ENCODE results near the gene HLA-B. TPM values are rescaled to one million over a fixed set of nuclear protein-coding genes. Genes with fewer than 3 reads are reported as not detected.

HLA-B gene
- total RNA-seq, 1 donor from 2014 or later: 3,580 TPM

DNA sequence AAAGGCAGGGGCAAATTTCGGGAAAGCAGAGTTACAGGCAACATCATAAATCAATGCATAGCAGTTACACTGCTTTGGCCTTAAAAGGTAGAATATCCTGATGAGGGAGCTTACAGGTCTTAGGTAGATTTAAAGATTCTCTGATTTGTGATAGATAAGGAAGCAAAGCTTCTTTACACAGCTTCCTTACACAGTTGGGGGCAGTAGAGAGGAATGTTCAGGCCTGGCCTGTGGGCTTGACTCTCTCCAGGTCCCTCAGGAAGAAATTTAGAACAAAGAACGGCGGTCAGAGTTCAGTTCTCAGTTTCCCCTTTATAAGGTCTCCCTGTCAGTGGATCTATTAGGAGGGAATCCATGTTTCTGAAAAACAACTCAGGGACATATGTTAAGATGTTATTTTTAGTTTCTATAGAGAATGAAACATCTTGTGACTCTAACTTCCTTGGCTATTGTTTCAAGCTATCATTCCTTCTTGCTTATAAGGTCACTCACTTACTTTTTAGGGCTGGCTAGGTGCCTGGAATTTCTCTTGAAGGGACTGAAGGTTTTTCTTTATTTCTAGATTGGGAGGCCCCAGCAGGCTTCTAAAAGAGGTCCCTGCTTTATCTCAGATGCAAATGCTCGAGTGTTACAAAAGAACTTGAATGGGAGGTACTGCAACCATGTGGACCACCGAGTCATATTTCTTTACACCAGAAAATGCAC, 11.8 kb downstream of the HLA-B start:
- Mint-ChIP-seq H3K27ac (no peak overlapping the region), H3K4me3 (ENCODE audit: low read depth) (no peak overlapping the region), H3K4me1 (ENCODE audit: low read depth) (peaks cover 2% of the 10 kb centered on the region), H3K27me3 (ENCODE audit: low read depth) (peaks cover 13% of the 10 kb centered on the region), H3K36me3 (ENCODE audit: low read depth) (no peaks in the 10 kb centered on the region), H3K9me3 (peaks cover 14% of the 10 kb centered on the region)
- DNase-seq (ENCODE audit: low spot score): no peak
- intact Hi-C loops (cut with micrococcal nuclease): no loop called here

DNA sequence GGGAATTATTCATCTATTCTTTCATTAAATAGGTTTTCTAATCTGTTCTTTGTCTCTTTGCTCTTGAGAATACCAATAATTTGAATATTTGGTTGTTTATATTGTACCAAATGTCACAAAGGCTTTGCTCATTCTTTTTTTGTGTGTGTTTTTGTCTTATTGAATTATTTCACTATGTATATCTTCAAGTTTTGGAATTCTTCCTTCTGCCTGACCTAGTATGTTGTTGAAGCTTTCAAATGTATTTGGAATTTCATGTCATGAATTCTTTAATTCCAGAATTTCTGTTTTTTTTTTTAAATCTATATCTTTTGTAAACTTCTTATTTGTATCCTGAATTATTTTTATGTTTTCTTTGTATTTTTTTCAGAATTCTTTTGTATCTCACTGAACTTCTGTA, 16.8 kb downstream of the HLA-B start:
- Mint-ChIP-seq H3K27ac (no peak overlapping the region), H3K27me3 (ENCODE audit: low read depth) (peaks cover 11% of the 10 kb centered on the region), H3K4me3 (ENCODE audit: low read depth) (no peak overlapping the region), H3K4me1 (ENCODE audit: low read depth) (no peaks in the 10 kb centered on the region), H3K36me3 (ENCODE audit: low read depth) (peaks cover 27% of the 10 kb centered on the region), H3K9me3 (peaks cover 61% of the 10 kb centered on the region)
- DNase-seq (ENCODE audit: low spot score): no peak
- intact Hi-C loops (cut with micrococcal nuclease): no loop called here

DNA sequence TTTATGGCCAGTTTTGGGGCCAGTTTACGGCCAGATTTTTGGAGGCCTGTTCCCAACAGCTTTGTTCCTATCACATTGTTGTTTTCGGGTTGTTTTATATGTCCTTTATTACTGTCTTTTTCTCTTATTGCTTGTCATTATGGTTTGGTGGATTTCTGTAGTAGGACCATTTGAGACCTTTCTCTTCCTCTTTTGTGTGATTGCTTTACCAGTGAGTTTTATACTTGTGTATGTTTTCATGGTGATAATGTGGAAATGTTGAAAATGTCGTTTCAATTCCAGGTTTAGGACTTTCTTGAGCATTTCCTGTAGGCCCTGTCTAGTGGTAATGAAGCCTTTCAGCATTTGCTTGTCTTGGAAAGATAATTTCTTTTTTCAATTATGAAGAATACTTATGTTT, 17.8 kb downstream of the HLA-B start:
- intact Hi-C loops (cut with micrococcal nuclease): no loop called here
- Mint-ChIP-seq H3K4me1 (ENCODE audit: low read depth) (no peaks in the 10 kb centered on the region), H3K4me3 (ENCODE audit: low read depth) (no peak overlapping the region), H3K27me3 (ENCODE audit: low read depth) (peaks cover 7% of the 10 kb centered on the region), H3K9me3 (peaks cover 71% of the 10 kb centered on the region), H3K27ac (no peak overlapping the region), H3K36me3 (ENCODE audit: low read depth) (peaks cover 33% of the 10 kb centered on the region)
- DNase-seq (ENCODE audit: low spot score): no peak

DNA sequence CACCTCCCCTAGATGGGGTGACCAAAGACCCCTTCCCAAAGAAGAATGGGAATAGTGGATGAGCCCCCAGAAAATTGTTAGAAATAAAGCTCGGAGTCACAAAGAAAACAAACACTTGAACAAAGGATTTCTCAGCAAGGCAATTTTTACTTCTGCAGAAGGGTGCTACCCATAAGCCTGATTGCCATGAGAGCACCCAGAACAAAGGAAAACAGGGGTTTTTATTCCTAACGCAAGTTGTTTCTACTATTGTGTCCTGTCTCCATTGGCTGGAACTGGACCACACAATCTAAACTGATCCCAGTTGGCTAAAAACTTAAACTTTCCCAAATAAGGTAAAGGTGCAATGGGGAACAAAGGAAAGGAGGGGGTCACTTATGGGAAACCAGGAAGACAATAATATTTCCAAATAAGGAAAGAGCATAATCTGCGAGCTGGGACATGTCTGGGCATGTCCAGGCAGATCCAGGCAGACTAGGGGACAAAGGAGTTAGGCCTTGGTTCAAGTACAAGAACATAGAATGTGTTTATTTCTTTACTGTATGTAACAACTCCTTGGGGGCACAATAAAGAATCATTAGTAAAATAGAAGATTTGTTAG, 20.0 kb downstream of the HLA-B start:
- DNase-seq (ENCODE audit: low spot score): no peak
- intact Hi-C loops (cut with micrococcal nuclease): no loop called here
- Mint-ChIP-seq H3K27me3 (ENCODE audit: low read depth) (no peaks in the 10 kb centered on the region), H3K36me3 (ENCODE audit: low read depth) (peaks cover 33% of the 10 kb centered on the region), H3K4me3 (ENCODE audit: low read depth) (no peak overlapping the region), H3K9me3 (peaks cover 87% of the 10 kb centered on the region), H3K27ac (no peak overlapping the region), H3K4me1 (ENCODE audit: low read depth) (peaks cover 15% of the 10 kb centered on the region)

DNA sequence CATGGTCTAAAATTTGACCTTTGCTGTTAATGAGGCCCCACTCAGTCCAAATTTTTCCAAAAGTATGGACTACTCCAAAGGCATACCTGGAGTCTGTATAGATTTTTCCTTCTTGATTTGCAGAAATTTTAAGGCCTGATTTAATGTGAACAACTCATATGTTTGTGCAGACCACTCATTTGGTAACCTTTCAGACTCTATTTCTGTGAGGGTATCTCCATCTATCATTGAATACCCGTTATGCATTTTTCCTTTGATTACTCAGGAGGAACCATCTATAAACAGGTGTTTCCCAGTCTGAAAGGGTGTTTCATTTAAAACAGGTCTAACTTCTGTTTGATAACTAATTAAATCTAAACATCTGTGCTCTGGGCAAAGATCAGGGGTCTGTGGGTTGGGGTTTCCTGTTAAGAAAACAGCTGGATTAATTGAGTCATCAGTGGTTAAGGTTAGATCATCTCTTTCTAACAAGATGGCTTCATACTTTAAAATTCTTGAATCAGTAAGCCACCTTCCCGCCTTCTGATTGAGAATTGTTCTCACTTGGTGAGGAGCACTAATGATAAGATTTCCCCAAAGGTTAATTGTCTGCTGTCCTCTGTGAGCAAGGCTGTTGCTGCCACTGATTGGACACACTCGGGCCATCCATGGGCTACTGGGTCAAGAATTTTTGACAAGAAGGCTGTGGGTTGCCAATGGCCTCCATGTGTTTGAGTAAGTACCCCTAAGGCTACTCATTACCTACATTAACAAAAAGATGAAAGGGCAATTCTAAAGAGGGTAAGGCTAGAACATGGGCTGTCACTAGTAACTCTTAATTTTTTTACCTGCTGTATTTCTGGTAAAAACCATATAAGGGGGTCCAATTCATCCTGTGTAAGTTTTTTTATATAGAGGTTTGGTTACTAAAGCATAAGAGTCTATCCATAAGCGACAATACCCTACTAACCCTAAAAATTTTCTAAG, 24.1 kb downstream of the HLA-B start:
- peaks cover 88% of the 10 kb centered on the region for H3K9me3 Mint-ChIP-seq
- intact Hi-C loops (cut with micrococcal nuclease): no loop called here

DNA sequence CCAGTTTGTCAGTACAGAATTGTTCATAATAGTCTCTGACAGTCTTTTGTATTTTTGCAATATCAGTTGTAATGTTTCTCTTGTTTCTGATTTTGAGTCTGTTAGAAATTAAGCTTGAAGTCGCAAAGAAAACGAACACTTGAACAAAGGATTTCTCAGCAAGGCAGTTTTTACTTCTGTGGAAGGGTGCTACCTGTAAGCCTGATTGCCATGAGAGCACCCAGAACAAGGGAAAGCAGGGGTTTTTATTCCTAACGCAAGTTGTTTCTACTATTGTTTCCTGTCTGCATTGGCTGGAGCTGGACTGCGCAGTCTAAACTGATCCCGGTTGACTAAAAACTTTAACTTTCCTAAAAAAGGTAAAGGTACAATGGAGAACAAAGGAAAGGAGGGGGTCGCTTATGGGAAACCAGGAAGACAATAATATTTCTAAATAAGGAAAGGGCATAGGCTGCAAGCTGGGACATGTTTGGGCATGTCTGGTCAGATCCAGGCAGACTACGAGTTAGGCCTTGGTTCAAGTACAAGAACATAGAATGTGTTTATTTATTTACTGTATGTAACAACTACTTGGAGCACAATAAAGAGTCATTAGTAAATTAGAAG, 28.5 kb downstream of the HLA-B start:
- Mint-ChIP-seq H3K9me3 (peaks cover 61% of the 10 kb centered on the region), H3K27me3 (ENCODE audit: low read depth) (peaks cover 12% of the 10 kb centered on the region), H3K4me1 (ENCODE audit: low read depth) (peaks cover 13% of the 10 kb centered on the region), H3K36me3 (ENCODE audit: low read depth) (peaks cover 12% of the 10 kb centered on the region), H3K27ac (no peak overlapping the region), H3K4me3 (ENCODE audit: low read depth) (no peak overlapping the region)
- intact Hi-C loops (cut with micrococcal nuclease): no loop called here
- DNase-seq (ENCODE audit: low spot score): no peak

More for the DNA sequence above, 24.1 kb downstream of the HLA-B start:
- no peaks in the 10 kb centered on the region for H3K27me3 Mint-ChIP-seq (ENCODE audit: low read depth)
- H3K4me1 Mint-ChIP-seq (ENCODE audit: low read depth): peaks cover 15% of the 10 kb centered on the region
- H3K27ac Mint-ChIP-seq: peak overlapping the region; percentile 3
- DNase-seq (ENCODE audit: low spot score): no peak
- peaks cover 34% of the 10 kb centered on the region for H3K36me3 Mint-ChIP-seq (ENCODE audit: low read depth)
- no peak overlapping the region for H3K4me3 Mint-ChIP-seq (ENCODE audit: low read depth)

DNA sequence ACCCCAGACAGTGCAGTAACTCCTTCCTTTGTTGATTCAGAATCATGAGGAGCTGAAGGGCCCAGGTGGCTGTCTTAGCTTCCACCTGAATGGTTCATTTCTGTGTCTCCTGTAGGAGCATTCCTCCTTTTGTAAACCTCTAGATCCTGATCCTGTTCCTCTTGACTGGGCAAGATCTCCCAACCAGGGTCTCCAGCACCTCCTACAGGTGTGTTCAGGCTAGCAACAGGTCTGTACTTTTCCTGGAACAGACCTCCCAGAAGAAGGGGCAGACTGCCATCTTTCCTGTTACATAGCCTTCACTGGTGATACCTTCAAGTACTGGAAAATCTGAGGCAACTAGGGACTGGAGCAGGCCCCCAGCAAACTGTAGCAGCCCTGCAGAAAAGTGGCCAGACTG, 35.2 kb downstream of the HLA-B start:
- Mint-ChIP-seq H3K36me3 (ENCODE audit: low read depth) (no peaks in the 10 kb centered on the region), H3K9me3 (peaks cover 11% of the 10 kb centered on the region), H3K4me1 (ENCODE audit: low read depth) (no peaks in the 10 kb centered on the region), H3K27me3 (ENCODE audit: low read depth) (peaks cover 53% of the 10 kb centered on the region), H3K4me3 (ENCODE audit: low read depth) (no peak overlapping the region), H3K27ac (no peak overlapping the region)
- DNase-seq (ENCODE audit: low spot score): no peak
- intact Hi-C loops (cut with micrococcal nuclease): no loop called here

DNA sequence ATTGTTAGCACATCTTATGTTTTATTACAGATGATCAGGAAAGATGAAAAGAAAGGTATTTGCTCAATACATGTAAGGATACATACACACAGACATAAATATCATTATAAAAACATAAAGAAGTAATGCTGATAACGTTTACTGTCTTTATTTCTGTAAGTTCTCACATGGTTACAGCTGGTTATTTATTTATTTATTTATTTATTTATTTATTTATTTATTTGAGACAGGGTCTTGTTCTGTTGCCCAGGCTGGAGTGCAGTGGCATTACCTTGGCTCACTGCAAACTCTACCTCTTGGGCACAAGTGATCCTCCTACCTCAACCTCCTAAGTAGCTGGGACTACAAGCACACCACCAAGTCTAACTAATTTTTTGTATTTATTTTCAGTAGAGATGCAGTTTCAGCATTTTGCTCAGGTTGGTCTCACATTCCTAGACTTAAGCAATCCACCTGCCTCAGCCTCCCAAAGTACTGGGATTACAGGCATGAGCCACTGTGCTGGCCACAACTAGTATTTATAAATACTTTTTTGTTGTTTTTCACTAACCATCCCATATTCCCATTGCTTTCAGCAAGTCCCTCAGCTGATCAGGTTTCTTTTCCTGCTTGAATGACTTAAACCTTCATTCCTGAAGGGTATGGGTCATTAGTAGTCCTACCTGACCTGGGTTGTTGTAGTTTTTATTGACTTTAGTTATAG, 35.8 kb downstream of the HLA-B start:
- H3K36me3 Mint-ChIP-seq (ENCODE audit: low read depth): no peaks in the 10 kb centered on the region
- no peaks in the 10 kb centered on the region for H3K4me1 Mint-ChIP-seq (ENCODE audit: low read depth)
- H3K9me3 Mint-ChIP-seq: peaks cover 8% of the 10 kb centered on the region
- intact Hi-C loops (cut with micrococcal nuclease): no loop called here
- H3K27me3 Mint-ChIP-seq (ENCODE audit: low read depth): peaks cover 55% of the 10 kb centered on the region
- H3K27ac Mint-ChIP-seq: no peak overlapping the region
- DNase-seq (ENCODE audit: low spot score): no peak
- H3K4me3 Mint-ChIP-seq (ENCODE audit: low read depth): no peak overlapping the region

DNA sequence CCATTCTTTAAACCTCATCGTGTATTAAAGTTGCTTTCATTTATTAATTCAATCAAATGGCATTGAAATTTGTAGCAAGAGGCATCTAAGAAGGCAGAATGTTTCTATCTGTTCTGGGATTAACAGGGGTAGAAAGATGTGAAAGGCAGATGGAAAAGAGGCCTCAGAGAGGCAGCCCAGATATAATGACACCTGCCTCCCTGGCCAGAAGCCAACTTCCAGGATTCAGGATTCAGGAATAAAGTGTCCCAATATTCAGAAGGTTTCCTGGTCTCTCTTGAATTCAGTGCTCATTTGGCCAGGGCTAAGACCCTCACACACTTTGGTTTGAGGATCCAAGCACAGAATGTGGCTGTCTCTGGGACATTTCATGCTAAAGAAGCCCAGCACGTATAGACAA, 39.9 kb downstream of the HLA-B start:
- no peak for DNase-seq (ENCODE audit: low spot score)
- Mint-ChIP-seq H3K27me3 (ENCODE audit: low read depth) (peaks cover 59% of the 10 kb centered on the region), H3K36me3 (ENCODE audit: low read depth) (no peaks in the 10 kb centered on the region), H3K4me1 (ENCODE audit: low read depth) (no peaks in the 10 kb centered on the region), H3K9me3 (no peaks in the 10 kb centered on the region), H3K27ac (no peak overlapping the region), H3K4me3 (ENCODE audit: low read depth) (no peak overlapping the region)
- intact Hi-C loops (cut with micrococcal nuclease): no loop called here

DNA sequence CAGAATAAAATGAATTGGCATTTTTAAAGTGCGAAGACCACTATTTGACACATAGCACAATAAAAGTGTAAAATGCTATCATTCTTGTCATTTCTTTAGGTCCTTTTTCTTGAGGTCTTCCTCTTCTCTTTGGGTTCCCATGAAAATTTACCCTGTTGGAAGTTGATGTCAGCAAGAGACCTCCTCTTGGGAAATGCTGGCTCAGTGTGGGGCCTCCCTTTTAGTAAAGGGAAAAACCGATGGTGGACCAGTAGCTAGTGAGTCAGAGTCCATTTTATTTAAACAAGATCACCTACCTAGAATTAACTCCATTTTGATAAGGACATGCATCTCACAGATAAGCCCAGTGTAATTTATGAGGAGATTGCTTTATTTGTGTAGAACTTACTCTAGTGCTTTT, 47.3 kb downstream of the HLA-B start:
- H3K4me1 Mint-ChIP-seq (ENCODE audit: low read depth): peaks cover 7% of the 10 kb centered on the region
- H3K4me3 Mint-ChIP-seq (ENCODE audit: low read depth): no peak overlapping the region
- H3K27ac Mint-ChIP-seq: no peak overlapping the region
- no peak for DNase-seq (ENCODE audit: low spot score)
- intact Hi-C loops (cut with micrococcal nuclease): no loop called here
- H3K27me3 Mint-ChIP-seq (ENCODE audit: low read depth): peaks cover 48% of the 10 kb centered on the region
- no peaks in the 10 kb centered on the region for H3K36me3 Mint-ChIP-seq (ENCODE audit: low read depth)
- no peaks in the 10 kb centered on the region for H3K9me3 Mint-ChIP-seq

DNA sequence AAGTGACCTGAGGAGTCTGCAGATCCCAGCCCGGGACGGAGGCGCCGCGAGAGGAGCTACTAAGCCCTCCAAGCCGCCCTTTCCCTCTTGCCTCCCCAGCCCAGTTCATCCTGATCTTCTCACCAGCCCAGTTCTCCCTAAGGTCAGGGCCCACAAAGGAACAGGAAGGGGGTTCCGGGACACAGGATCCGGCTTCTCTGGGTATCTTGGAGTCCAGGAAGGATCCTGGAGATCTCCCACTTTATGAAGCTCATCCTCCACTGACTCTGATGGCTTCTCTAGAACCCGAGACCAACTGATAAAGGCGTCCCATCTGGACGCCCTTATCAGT, 48.2 kb downstream of the HLA-B start:
- H3K9me3 Mint-ChIP-seq: no peaks in the 10 kb centered on the region
- DNase-seq (ENCODE audit: low spot score): no peak
- intact Hi-C loops (cut with micrococcal nuclease): no loop called here
- H3K27me3 Mint-ChIP-seq (ENCODE audit: low read depth): peaks cover 44% of the 10 kb centered on the region
- H3K4me1 Mint-ChIP-seq (ENCODE audit: low read depth): peaks cover 7% of the 10 kb centered on the region
- H3K4me3 Mint-ChIP-seq (ENCODE audit: low read depth): no peak overlapping the region
- H3K36me3 Mint-ChIP-seq (ENCODE audit: low read depth): no peaks in the 10 kb centered on the region
- no peak overlapping the region for H3K27ac Mint-ChIP-seq

DNA sequence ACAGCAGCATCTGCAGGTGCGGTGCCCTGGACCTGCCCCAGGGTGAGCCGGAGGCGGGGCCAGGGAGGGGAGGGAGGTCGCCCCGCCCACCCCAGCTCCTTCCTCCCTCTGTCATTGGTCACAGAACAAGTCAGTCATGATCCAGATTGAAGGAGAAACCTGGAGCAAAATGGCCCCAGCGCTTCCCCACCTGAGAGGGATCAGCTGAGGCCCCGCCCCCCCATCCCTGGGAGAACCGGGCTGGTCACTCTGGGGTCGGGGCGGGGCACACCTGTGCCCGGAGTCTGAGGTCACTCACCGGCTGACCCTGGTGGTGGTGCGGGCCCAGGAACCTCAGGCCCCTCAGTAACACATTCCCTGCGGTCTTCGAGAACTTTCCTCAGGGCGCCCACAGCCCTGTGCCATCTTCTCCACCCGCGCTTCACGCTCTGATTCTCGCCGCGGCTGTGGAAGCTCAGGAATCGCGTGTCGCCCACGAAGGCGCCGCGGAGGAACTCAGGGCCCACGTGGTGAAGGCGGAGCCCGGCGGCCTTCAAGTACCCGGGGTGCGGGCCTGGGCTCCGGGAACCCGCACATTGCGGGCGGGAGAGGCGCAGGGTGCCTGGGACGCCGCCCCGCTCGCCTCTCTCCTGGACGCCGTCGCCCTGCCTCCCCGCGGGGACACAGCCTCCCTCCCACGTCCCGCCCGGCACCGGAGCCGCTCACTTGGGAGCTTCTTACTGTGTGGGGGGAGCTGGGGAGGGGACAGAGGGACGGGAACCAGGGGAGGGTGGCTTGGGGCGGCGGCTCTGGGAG, 48.7 kb downstream of the HLA-B start:
- H3K4me1 Mint-ChIP-seq (ENCODE audit: low read depth): peaks cover 7% of the 10 kb centered on the region
- DNase-seq (ENCODE audit: low spot score): peak; percentile 17
- H3K9me3 Mint-ChIP-seq: no peaks in the 10 kb centered on the region
- H3K36me3 Mint-ChIP-seq (ENCODE audit: low read depth): no peaks in the 10 kb centered on the region
- H3K27me3 Mint-ChIP-seq (ENCODE audit: low read depth): peaks cover 46% of the 10 kb centered on the region
- H3K4me3 Mint-ChIP-seq (ENCODE audit: low read depth): peak overlapping the region; percentile 68
- intact Hi-C loops (cut with micrococcal nuclease): no loop called here
- no peak overlapping the region for H3K27ac Mint-ChIP-seq
